Neural cell (in vitro differentiated cells): ENCODE data around the gene PHF21A. TPM values are rescaled to one million over a fixed set of nuclear protein-coding genes. Genes with fewer than 3 reads are reported as not detected.

Experiments
- H2AFZ ChIP-seq: fragments of 200-600, 300-800 bp; sonication (generic), shearing (Covaris generic); 2 replicates; pipeline ENCODE4 v1.6.0; 2014; ENCODE audit warnings: low read depth, mild to moderate bottlenecking, antibody characterized with exemption, low read length, moderate library complexity
- H3F3A ChIP-seq: fragments of 200-600 bp; shearing (Covaris generic); 2 replicates; pipeline ENCODE4 v1.6.1; 2016; ENCODE audit warnings: mild to moderate bottlenecking, moderate library complexity, mixed read lengths, antibody characterized with exemption, low read length; ENCODE audit not compliant: insufficient read depth, poor library complexity, severe bottlenecking
- H3K27ac ChIP-seq: fragments of 200-600, 300-800 bp; sonication (generic), shearing (Covaris generic); 2 replicates; pipeline ENCODE4 v1.5.1; 2014; ENCODE audit warnings: mild to moderate bottlenecking, low read length, moderate library complexity
- H3K27me3 ChIP-seq: fragments of 300-800, 200-600 bp; sonication (generic), shearing (Covaris generic); 2 replicates; pipeline ENCODE4 v1.6.0; 2014; ENCODE audit warnings: mild to moderate bottlenecking, low read depth, low read length, moderate library complexity; ENCODE audit not compliant: insufficient read depth
- H3K36me3 ChIP-seq: fragments of 300-800, 200-600 bp; sonication (generic), shearing (Covaris generic); 2 replicates; pipeline ENCODE4 v1.5.1; 2014; ENCODE audit warnings: mild to moderate bottlenecking, antibody characterized with exemption, low read length, moderate library complexity; ENCODE audit not compliant: insufficient read depth
- H3K4me2 ChIP-seq: fragments of 300-800, 200-600 bp; sonication (generic), shearing (Covaris generic); 2 replicates; pipeline ENCODE4 v1.6.0; 2014; ENCODE audit warnings: mild to moderate bottlenecking, low read length
- H3K4me3 ChIP-seq: fragments of 300-800, 200-600 bp; sonication (generic), shearing (Covaris generic); 2 replicates; pipeline ENCODE4 v1.5.1; 2014; ENCODE audit warnings: mild to moderate bottlenecking, low read length, moderate library complexity
- H3K79me2 ChIP-seq: fragments of 200-600 bp; shearing (Covaris generic); replicated peaks from 2 replicates; pipeline ENCODE4 v1.6.0; 2014; ENCODE audit warnings: mild to moderate bottlenecking, low read length, moderate library complexity; ENCODE audit not compliant: insufficient read depth
- H3K9ac ChIP-seq: fragments of 300-800, 200-600 bp; sonication (generic), shearing (Covaris generic); 2 replicates; pipeline ENCODE4 v1.6.1; 2016; ENCODE audit warnings: mild to moderate bottlenecking, low read length, mixed read lengths
- H3K9me2 ChIP-seq: fragments of 200-600 bp; shearing (Covaris generic); 2 replicates; pipeline ENCODE4 v1.6.1; 2016; ENCODE audit warnings: mild to moderate bottlenecking, low read length, mixed read lengths; ENCODE audit not compliant: insufficient read depth
- H3K9me3 ChIP-seq: fragments of 200-600, 300-800 bp; sonication (generic), shearing (Covaris generic); 2 replicates; pipeline ENCODE4 v1.6.1; 2016; ENCODE audit warnings: mild to moderate bottlenecking, mixed run types, low read length, moderate library complexity, mixed read lengths
- H4K20me1 ChIP-seq: fragments of 200-600 bp; shearing (Covaris generic); 2 replicates; pipeline ENCODE4 v1.6.1; 2016; ENCODE audit warnings: mild to moderate bottlenecking, mixed run types; ENCODE audit not compliant: insufficient read depth
- CTCF ChIP-seq: fragments of 450-650 bp; IDR thresholded peaks from 2 replicates; pipeline ENCODE4 v1.5.1; 2014; ENCODE audit warnings: antibody characterized with exemption, mild to moderate bottlenecking, moderate library complexity; ENCODE audit not compliant: poor library complexity, severe bottlenecking
- EP300 ChIP-seq: fragments of 450-650 bp; conservative IDR thresholded peaks from 2 replicates; pipeline ENCODE4 v1.6.1; 2014; ENCODE audit warnings: antibody characterized with exemption, mild to moderate bottlenecking, moderate library complexity; ENCODE audit not compliant: poor library complexity, severe bottlenecking
- EZH2 ChIP-seq: fragments of 200-600, 300-800 bp; shearing (Covaris generic), sonication (generic); IDR thresholded peaks from 2 replicates; pipeline ENCODE4 v1.6.1; 2014; ENCODE audit warnings: antibody characterized with exemption, low read length, borderline replicate concordance, mild to moderate bottlenecking; ENCODE audit not compliant: insufficient read depth, poor library complexity, severe bottlenecking
- MXI1 ChIP-seq: fragments of 450-650 bp; conservative IDR thresholded peaks from 2 replicates; pipeline ENCODE4 v1.6.1; 2014; ENCODE audit warnings: antibody characterized with exemption, mild to moderate bottlenecking; ENCODE audit not compliant: poor library complexity, severe bottlenecking
- POLR2AphosphoS5 ChIP-seq: IDR thresholded peaks from 2 replicates; pipeline ENCODE4 v1.6.1; 2012
- RAD21 ChIP-seq: fragments of 450-650 bp; conservative IDR thresholded peaks from 2 replicates; pipeline ENCODE4 v1.6.1; 2014; ENCODE audit warnings: antibody characterized with exemption, mild to moderate bottlenecking, moderate library complexity
- REST ChIP-seq: IDR thresholded peaks from 2 replicates; pipeline ENCODE4 v1.6.1; 2012; ENCODE audit warnings: borderline replicate concordance
- SMC3 ChIP-seq: fragments of 450-650 bp; conservative IDR thresholded peaks from 2 replicates; pipeline ENCODE4 v1.6.1; 2014; ENCODE audit warnings: antibody characterized with exemption, mild to moderate bottlenecking, moderate library complexity; ENCODE audit not compliant: poor library complexity
- TAF1 ChIP-seq: IDR thresholded peaks from 2 replicates; pipeline ENCODE4 v1.6.1; 2012; ENCODE audit warnings: low read depth
- polyA plus RNA-seq: library from polyadenylated mRNA; depleted of rRNA; stranded (reverse); fragments of >200 nt; gene quantifications from 2 replicates; pipeline ENCODE4 v1.2.3, GENCODE V29; 2014

Gene PHF21A
- polyA plus RNA-seq, 1 donor from 2014 or later: 31.7 TPM

GRCh38 chr11:46051102-46051501, 70.2 kb downstream of the PHF21A start:
- H3K27ac ChIP-seq: no peak overlapping the region
- no peak overlapping the region for H3K4me3 ChIP-seq
- H3K9me2 ChIP-seq: no peaks in the 10 kb centered on the region
- H2AFZ ChIP-seq: no peak overlapping the region
- no peak overlapping the region for H3K4me2 ChIP-seq
- H3K27me3 ChIP-seq: no peaks in the 10 kb centered on the region
- H3K9ac ChIP-seq: no peak overlapping the region
- peaks cover 3% of the 10 kb centered on the region for H3K79me2 ChIP-seq
- H3F3A ChIP-seq: no peaks in the 10 kb centered on the region
- TF ChIP-seq CTCF (no peak), RAD21 (no peak), POLR2AphosphoS5 (no peak), REST (no peak), TAF1 (no peak), MXI1 (no peak), EZH2 (no peak), EP300 (no peak), SMC3 (no peak)
- H4K20me1 ChIP-seq: no peaks in the 10 kb centered on the region
- peaks cover 3% of the 10 kb centered on the region for H3K36me3 ChIP-seq
- H3K9me3 ChIP-seq: no peaks in the 10 kb centered on the region

GRCh38 chr11:46050662-46051061, 70.6 kb downstream of the PHF21A start:
- Histone ChIP-seq H3F3A (no peaks in the 10 kb centered on the region), H3K27ac (no peak overlapping the region), H3K36me3 (peaks cover 3% of the 10 kb centered on the region), H3K79me2 (peaks cover 4% of the 10 kb centered on the region), H3K9me2 (no peaks in the 10 kb centered on the region), H3K9me3 (no peaks in the 10 kb centered on the region), H4K20me1 (no peaks in the 10 kb centered on the region), H3K27me3 (no peaks in the 10 kb centered on the region), H3K4me2 (no peak overlapping the region), H3K9ac (no peak overlapping the region), H2AFZ (no peak overlapping the region), H3K4me3 (no peak overlapping the region)
- no peak for TF ChIP-seq REST
- TF ChIP-seq POLR2AphosphoS5: no peak
- TF ChIP-seq RAD21: no peak
- TF ChIP-seq EZH2: no peak
- TF ChIP-seq CTCF: no peak
